ENCODE measurements around the gene OR4K13.

The OR4K13 gene

GRCh38 chr14:20019257-20019865, 16.5 kb downstream of the OR4K13 start, which contains the start of gene OR4K14:
Gene OR4K14 (minus strand): TSS chr14:20019307. CDS start chr14:20015193, 4,114 bp downstream.
- H3K4me3 ChIP-seq (replicated peaks; ENCODE audit: low read depth, low read length): no peak within 1 kb of the TSS
- DNase-seq (ENCODE audit: low read depth): no peak
- no peak for TF ChIP-seq CTCF (IDR thresholded peaks at IDR 0.05; ENCODE audit: low read length, missing control alignments)

GRCh38 chr14:20008156-20008555, 27.7 kb downstream of the OR4K13 start:
- no peak for DNase-seq (ENCODE audit: low read depth)
- H3K4me3 ChIP-seq (replicated peaks; ENCODE audit: low read depth, low read length): no peak overlapping the region
- no peak for TF ChIP-seq CTCF (IDR thresholded peaks at IDR 0.05; ENCODE audit: low read length, missing control alignments)

- no peak for TF ChIP-seq CTCF (IDR thresholded peaks at IDR 0.05; ENCODE audit: low read length, missing control alignments)
- H3K4me3 ChIP-seq (replicated peaks; ENCODE audit: low read depth, low read length): no peak overlapping the region
- DNase-seq (ENCODE audit: low read depth): no peak
Measured at GRCh38 chr14:20002319-20002718, 33.5 kb downstream of the OR4K13 start.

GRCh38 chr14:20001863-20002262, 34.0 kb downstream of the OR4K13 start, which contains the start of gene OR4Q2:
Gene OR4Q2 (plus strand): TSS chr14:20002163.
- H3K4me3 ChIP-seq (replicated peaks; ENCODE audit: low read depth, low read length): no peak within 1 kb of the TSS
- DNase-seq (ENCODE audit: low read depth): no peak
- no peak for TF ChIP-seq CTCF (IDR thresholded peaks at IDR 0.05; ENCODE audit: low read length, missing control alignments)

- DNase-seq (ENCODE audit: low read depth): no peak
- H3K4me3 ChIP-seq (replicated peaks; ENCODE audit: low read depth, low read length): no peak overlapping the region
- no peak for TF ChIP-seq CTCF (IDR thresholded peaks at IDR 0.05; ENCODE audit: low read length, missing control alignments)
Measured at GRCh38 chr14:19993438-19993837, 42.4 kb downstream of the OR4K13 start.

Data from fibroblast of pulmonary artery (primary cell).